GM18508 (cell line): ENCODE results near the gene NUP98.
"Not testable (repeated sequence)": the region's sequence is repeated elsewhere in the genome, so short reads cannot be mapped to it uniquely, and the experiment has no call there.

ENCODE experiments used
- ATAC-seq: cut with Tn5 transposase; IDR thresholded peaks from one replicate; pipeline ENCODE4 v1.9.1; 2021; ENCODE audit warnings: moderate number of reproducible peaks; ENCODE audit not compliant: insufficient read depth, unreplicated experiment

Gene NUP98

GRCh38 chr11:3679077-3679476, 118.3 kb downstream of the NUP98 start:
- ATAC-seq: no peak

GRCh38 chr11:3675971-3676370, 121.4 kb downstream of the NUP98 start:
- ATAC-seq: no peak

GRCh38 chr11:3674189-3674588, 123.2 kb downstream of the NUP98 start:
- ATAC-seq: no peak

GRCh38 chr11:3671334-3672254, 125.8 kb downstream of the NUP98 start, which contains the start of gene CHRNA10:
Gene CHRNA10, minus strand, starts transcription at chr11:3671384. Its CDS starts 72 bp downstream, at chr11:3671312.
- ATAC-seq: no peak

GRCh38 chr11:3669742-3670183, 127.6 kb downstream of the NUP98 start:
- no peak for ATAC-seq

GRCh38 chr11:3669128-3669527, 128.2 kb downstream of the NUP98 start:
- ATAC-seq: no peak

- ATAC-seq: no peak
Observed at GRCh38 chr11:3667149-3668035, 130.0 kb downstream of the NUP98 start.

- ATAC-seq: no peak
Observed at GRCh38 chr11:3666023-3666530, 131.3 kb downstream of the NUP98 start.

GRCh38 chr11:3665336-3666022, 131.9 kb downstream of the NUP98 start:
- no peak for ATAC-seq

- ATAC-seq: no peak
Observed at GRCh38 chr11:3664032-3664630, 133.2 kb downstream of the NUP98 start.

- ATAC-seq: no peak
Observed at GRCh38 chr11:3662856-3663255, 134.5 kb downstream of the NUP98 start.

- no peak for ATAC-seq
Observed at GRCh38 chr11:3660960-3661359, 136.4 kb downstream of the NUP98 start.

GRCh38 chr11:3659595-3660515, 137.5 kb downstream of the NUP98 start:
- no peak for ATAC-seq

- ATAC-seq: no peak
Observed at GRCh38 chr11:3658252-3658651, 139.1 kb downstream of the NUP98 start.

GRCh38 chr11:3657331-3657730, 140.0 kb downstream of the NUP98 start:
- ATAC-seq: not testable (repeated sequence)

GRCh38 chr11:3655547-3655946, 141.8 kb downstream of the NUP98 start:
- no peak for ATAC-seq

GRCh38 chr11:3652514-3652913, 144.8 kb downstream of the NUP98 start:
- ATAC-seq: not testable (repeated sequence)

GRCh38 chr11:3649374-3649773, 148.0 kb downstream of the NUP98 start:
- not testable (repeated sequence) for ATAC-seq

- ATAC-seq: not testable (repeated sequence)
Observed at GRCh38 chr11:3648843-3649242, 148.5 kb downstream of the NUP98 start.
